NK-92 treated with Interleukin-12 subunit alpha and Interleukin-12 subunit beta, amount 100 ng/mL, for 24 hours (cell line): ENCODE measurements around the gene ENTHD1.
"Not testable (repeated sequence)": the region's sequence is repeated elsewhere in the genome, so short reads cannot be mapped to it uniquely, and the experiment has no call there.

Experiments used
- DNase-seq: peaks from one replicate; lab custom pipeline; 2025; lab: John Stamatoyannopoulos, UW

ENTHD1 gene

DNA sequence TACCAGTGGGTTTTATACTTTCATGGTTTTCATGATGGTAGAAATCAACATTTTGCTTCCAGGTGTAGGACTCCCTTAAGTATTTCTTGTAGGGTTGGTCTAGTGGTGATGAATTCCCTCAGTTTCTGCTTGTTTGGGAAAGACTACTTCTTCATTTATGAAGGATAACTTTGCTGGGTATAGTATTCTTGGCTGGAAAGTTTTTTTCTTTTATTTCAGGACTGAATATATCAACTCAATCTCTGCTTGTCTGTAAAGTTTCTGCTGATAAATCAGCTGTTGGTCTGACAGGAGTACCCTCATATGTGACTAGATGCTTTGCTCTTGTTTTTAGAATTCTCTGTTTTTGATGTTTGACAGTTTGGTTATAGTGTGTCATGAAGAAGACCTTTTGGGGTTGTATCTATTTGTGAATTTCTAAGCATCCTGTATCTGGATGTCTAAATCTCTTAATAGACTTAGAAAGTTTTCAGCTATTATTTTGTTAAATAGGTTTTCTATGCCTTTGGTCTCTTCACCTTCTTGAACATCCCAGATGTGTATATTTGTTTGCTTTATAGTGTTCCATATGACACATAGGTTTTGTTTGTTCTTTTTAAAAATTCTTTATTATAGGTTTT, 95.9 kb downstream of the ENTHD1 start:
- no peak for DNase-seq

DNA sequence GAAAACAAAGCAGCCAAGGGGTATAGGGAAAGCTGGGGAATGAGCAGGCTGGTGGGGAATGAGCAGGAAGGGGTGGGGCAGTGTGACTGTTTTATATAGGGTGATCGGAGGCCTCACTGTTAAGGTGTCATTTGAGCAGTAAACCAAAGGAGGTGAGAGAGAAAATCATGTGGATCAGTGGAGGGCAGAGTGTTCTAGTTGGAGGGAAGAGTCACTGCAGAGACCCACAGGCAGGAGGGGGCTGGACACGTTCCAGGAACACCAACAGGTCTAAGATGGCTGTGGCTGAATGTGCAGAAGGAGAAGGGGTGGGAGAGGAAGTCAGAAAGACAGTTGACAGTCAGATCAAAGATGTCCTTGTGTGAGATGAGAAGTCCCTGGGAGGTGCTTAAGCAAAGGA, 103.8 kb downstream of the ENTHD1 start:
- no peak for DNase-seq

DNA sequence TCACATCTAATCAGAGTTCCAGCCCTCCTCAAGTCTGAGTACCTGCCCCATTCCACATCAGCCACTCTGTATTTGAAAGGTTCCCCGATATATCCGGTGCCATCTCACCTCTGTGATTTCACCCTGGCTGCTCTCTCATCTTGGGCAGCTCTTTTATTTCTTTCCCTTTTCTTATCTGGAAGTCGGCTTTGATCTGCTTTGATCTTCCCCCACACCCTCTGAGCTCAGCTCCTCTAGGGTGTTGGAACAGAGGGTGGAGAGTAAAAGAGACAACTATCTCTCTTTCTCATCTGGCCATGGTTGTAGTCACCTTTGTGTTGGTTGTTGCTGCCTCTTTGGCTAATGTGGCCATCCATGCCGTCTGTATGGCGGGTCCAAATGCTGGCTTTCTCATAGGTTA, 108.3 kb downstream of the ENTHD1 start:
- no peak for DNase-seq

DNA sequence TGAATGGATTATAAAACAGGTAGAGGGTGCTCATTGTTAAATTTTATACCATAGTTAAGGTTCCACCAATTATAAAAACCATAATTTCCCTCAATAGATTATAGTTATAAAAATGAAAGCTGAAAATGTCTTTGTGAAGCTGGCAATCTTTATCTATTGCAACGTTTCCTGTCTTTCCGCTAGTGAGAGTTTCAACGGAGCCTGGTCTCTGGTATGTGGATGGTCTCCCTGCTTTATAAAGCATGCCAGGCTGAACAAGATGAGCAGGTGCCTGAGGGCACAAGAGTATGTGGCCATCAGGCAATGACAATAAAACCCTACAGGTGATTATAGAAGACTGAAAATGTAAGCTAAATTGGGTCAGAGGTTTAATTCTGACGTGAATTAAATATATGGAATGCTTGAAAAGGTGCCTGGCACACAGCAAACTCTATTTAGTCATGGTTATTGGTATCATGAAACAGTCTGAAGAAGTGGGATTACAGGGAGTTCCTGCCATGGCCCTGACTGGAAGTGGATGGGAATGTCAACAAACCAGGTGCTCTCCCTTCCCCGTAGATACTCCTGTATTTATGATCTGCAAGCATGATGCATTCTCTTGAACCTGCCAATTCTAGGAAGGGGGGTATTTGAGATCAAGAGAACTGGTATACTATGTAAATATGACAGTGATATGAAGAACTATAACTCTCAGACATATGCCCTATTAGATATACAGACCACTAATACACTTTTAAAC, 115.7 kb downstream of the ENTHD1 start:
- DNase-seq = no peak

DNA sequence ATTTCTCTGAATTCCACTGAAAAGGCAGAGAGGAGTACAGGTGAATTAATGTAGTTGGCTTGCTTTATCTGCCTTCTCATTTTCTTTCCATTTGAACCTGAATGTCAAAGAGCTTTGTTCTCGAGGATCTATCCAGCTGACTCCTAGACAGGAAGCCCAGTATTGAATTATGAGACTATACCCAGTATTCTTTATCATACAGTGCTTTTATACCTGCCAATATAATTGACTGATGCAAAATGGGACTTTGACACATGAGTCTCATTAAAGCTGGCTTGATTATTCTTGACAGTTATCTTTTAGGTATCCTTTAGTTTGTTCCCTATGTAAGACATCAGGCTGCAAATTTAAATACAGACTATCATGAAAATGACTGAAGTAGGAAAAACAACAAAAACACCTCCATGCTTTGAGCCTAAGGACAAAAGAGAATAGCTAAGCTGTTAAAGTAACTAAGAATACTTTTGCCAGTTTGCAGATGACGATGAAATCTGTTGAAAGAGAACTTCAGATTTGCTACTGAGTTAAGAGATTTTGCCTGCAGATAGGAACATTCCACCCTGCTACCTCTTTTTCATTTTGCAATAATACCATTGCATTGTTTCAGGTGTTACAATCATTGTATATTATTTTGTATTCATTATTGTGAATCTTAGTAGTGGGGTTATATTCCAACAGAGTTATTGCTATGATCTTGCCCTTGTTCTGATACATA, 117.1 kb downstream of the ENTHD1 start:
- no peak for DNase-seq

DNA sequence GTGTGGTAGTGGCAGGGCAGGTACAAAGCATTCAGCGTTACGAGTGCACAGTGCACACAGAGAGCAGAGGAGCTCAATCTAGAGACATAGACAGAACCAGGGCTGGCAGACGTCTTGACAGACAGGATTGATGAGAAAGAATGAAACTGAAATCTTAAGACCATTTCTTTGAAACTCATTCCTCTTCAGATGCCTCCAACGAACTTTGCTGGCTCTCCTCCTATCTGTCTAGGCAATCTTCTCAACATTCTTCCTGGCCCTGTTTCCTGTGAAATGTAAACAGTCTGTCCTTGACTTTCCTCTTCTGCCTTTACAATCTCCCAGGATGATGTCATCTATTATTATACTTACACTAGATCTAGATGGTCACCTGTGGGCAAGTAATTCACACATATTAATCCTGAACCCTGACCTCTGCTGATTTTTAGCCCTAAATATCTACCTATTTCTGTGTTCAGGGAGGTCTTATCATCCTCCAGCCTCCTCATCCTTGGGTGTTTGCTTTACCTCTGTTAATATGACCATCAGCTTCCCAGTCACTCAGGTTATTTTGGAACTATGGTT, 119.5 kb downstream of the ENTHD1 start:
- peak; percentile 2 for DNase-seq

DNA sequence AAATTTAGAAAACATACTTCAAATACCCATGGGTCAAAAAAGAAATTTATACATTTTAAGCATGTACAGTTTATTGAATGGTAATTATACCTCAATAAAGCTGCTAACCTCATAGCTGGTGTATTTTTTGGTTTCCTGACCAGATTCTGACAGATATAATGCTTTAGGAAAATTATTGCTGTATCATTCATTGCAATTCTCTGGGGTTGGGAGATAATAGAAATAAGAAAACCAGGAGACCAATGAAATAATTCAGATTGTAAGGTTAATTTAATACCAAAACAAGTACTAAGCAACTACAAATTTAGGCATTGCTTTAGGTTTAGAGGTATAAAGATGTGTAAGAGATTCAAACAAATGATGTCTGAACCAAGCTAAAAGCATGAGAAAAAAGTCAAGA, 120.1 kb downstream of the ENTHD1 start:
- DNase-seq = no peak

DNA sequence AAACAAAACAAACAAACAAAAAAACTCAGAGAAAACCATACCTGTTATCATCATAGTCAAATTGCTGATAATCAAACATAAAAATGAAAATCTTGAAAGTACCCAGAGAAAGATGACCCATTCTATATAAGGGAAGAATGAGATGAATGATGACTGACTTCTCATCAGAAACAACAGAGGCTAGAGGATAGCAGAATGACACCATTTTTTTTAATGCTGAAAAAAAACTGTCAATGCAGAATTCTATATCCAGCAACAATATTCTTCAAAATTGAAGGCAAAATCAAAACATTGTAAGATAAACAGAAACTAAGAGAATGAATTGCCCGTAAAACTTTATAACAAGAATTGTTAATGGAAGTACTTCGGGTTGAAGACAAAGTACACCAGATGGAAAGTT, 122.1 kb downstream of the ENTHD1 start:
- no peak for DNase-seq

DNA sequence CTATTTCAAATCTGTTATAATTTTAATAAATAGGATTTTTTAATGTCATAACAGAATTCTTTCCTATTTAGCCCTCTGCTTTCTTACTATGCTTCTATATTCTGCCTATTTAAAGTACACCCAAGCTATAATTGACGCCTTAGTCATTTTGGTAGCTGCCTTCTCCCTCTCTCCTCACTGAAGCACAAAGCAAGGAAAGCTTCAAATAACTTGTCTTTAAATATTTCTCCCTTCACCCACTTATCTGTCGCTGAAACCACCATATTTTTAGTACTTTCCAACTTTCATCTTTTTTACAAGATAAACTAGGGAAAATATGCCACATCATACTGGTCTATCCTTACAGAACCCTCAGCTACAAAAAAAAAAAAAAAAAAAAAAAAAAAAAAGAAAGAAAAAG, 127.9 kb downstream of the ENTHD1 start:
- DNase-seq = no peak

DNA sequence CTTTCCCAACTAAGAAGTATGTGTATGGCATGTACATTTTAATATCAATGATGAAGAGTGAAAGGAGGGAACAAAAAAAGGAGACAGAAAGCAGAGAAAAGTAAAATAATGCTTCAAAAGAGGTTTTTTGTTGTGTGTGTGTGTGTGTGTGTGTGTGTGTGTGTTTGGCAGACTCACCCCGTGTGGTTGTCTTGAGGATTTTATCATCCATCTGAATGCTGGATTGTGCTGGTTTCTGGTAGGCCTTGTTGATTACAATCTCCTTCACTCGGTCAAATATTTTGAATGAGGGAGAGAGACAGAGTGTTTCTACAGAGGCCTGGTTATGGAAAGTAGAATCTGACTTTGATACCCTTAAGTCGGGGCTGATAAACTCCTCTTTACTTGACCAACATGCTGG, 128.5 kb downstream of the ENTHD1 start:
- DNase-seq = no peak

DNA sequence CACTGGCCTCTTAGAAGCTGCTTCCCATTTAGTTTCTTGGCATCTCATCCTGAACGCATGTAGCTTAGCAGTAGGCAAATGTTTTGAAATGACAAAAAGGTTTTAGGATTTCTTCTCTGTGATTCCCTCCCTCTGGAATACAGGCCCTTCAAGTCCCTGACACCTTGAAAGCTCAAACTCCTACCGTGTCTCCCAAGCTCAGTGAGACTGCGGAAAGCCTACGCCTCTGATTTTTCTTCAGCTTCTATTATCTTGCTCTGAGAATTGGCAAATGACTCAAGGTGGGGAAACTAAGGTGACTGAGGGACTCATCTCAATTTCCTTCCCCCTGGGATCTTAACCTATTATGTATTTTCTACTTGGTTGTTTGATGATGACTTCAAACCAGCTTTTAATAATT, 130.3 kb downstream of the ENTHD1 start:
- no peak for DNase-seq

DNA sequence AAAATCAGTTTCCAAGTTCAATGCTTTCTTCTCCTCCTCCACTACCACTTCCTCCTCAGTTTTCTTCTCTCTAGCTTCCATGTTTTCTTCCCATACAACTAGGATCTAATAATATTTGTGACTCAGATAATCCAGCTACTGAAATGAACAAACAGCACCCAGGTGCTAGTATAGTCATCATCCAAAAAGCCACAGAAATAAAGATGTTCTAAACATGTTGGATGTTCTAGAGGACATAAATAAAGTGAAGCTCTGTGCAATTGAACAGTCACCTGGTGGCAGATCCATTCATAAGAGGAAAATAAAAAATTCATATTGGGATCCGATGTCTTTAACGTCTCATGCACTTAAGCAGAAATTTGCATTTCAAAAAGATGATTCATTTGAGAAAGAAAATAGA, 142.8 kb downstream of the ENTHD1 start:
- no peak for DNase-seq

DNA sequence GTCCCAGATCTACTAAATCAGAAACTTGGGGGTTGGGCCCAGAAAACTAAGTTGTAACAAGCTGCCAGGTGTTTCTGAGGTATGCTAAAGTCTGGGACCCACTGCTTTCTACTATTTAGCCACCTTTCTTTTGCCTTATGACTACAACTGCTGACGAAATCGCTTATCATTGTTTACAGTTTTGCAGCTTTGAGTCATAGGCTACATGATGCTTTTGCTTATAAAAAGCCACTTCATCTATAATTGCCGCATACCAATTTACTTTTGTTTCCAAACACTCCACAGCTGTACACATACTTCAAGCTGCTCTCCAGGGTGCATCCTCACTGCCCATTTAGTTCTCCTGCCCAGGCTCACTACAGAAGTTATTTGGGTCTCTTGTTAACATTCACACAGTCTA, 144.7 kb downstream of the ENTHD1 start:
- DNase-seq = no peak

DNA sequence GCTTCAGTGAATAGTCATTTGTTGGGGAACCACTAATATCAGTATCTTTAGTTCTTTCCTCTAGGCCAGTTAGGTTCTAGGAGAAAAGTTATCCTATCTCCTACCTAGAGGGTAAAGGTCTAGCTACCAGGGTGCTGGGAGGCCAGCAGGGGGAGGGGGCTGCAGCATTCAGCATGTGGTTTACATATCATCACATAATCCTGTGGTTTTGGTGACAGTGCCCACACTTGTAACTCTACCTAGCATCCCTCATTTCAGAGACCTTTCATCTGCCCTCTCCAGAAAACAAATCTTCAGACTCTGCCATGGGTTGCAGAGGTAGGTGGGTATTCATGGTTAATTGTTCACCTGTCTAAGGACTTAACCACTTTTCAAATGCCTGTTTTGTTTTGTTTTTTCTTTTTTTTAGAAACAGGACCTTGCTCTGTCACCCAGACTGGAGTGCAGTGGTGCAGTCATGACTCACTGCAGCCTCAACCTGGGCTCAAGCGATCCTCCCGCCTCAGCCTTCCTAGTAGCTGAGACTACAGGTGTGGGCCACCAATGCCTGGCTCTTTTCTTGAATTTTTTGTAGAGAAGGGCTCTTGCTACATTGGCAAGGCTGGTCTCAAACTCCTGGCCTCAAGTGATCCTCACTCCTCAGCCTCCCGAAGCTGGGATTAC, 146.8 kb downstream of the ENTHD1 start:
- DNase-seq = peak; percentile 26

DNA sequence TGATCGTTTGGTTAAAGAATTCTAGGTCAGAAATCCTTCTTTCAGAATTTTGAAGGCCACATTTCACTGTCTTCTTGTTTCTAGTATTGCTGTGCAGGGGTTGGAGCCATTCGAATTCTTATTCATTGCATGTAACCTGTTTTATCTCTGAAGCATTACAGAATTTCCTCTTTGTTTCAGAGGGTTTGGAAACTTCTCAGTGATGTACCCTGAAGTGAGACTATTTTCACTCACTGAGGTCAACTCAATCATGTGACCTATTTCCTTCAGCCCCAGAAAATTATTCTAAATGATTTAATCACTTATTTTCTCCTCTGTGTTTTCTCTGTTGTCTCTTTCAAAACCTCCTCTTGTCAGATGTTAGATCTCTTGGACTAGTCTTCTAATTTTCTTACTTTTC, 147.8 kb downstream of the ENTHD1 start:
- no peak for DNase-seq

DNA sequence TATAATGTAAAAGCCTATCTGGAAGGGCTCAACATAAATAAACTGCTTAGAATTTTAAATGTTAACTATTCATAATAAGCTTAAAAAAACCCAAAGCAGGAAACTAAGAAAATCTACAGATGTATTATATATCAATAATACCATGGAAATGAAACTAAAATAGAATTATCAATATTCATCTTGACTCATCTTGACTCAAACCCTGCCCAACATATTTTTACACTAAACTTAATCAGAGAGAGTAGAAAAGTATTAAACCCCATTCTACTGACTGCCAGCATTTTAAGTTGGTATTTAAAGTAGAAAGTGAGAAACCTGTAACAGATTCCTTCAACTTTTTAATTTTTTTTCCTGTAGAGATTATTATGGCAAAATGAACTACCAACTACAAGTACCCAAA, 149.2 kb downstream of the ENTHD1 start:
- DNase-seq = no peak

DNA sequence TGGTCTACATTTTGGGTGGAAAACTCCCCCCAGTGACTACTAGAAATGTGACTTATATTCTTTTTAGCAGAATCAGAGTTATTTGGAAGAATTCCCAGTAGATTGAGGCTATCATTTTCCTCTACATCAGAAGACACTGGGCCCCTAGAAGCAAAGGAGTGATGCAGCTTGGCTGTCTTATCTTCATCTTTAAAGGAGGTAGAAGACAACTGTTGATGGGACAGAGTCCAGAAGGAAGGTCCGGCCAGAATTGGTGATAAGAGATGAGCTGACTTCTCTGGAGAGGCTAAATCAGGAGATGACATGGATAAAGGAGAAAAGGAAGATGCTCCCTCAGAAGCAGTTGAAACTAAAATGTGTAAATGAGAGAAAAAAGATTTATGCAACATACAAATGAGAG, 149.6 kb downstream of the ENTHD1 start:
- no peak for DNase-seq

DNA sequence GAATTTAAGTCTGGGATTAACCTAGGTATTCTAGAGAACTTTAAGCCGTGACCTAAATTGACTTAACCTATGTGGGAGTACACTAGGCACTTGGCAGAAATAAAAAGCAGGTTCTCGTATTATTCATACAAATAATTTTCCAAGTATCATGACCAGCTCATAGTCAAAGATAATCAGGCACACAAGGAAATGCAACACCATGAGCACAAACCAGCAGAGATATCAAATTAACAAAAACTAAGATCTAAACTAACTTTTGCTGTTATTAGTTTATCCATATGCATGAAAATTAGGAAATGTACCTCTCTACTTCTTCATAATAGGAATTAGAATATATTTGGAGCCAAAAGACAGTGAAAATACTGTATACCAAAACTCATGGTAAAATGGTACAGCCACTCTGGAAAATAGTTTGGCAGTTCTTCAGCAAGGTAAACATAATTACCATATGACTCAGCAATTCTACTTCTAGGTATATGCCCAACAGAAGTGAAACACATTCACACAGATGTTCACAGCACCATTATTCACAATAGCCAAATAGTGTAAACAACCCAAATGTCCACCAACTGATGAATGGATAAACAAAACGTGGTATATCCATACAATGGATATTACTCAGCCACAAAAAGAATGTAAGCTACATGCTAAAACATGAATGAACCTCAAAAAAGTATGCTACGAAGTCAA, 154.1 kb downstream of the ENTHD1 start:
- DNase-seq = no peak

DNA sequence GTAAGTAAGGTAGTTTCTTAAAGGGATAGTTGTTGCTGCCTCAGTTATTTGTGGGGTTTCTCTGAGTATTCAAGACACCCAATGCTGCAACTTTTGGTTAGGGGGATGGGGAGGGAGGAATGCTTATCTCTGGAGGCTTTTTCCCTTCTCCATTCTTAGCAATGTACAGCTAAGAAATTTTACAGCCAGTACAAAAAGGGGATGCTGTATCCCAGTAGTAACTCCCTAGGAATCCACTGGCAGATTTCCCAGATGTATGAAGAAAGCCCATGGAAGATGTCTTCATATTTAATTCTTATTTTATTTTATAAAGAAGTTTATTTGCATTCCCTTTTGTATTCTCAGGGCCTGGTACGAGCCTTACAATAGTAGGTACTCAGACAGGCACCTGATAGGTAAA, 154.8 kb downstream of the ENTHD1 start:
- no peak for DNase-seq

DNA sequence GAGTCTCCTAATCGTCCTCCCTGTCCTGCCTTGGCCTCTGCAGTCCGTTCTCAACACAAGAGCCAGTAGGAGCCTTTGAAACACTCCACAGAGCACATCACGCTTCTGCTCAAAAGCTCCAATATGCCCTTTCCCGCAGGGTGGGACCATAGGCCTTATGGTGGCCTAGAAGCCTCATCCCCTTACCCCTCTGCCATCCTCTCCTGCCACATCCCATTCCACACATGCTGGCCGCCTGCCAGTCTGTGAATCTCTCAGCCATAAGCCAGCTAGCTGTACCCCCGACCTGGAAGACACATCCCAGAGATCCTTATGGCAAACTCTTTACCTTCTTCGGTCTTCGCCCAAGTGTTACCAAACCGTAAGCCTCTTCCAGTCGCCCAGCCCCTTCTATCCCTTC, 157.8 kb downstream of the ENTHD1 start:
- no peak for DNase-seq

DNA sequence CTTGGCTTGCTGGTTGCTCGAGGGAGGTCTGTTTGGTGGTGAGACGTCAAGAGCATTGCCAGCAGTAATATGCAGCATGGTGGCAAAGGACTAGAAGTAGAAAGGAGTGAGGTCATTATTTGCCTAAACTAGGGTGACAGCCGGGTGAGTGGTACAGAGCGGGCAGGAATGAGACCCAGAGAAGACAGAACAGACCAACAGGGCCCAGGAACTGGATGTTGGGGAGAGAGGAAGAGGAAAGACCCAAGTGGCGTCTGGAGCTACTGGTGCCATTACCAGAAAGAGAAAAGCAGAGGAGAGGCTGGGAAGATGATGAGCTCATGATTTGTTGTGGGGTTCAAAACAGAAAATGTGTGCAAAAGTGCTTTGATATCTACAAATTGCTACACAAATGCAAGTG, 158.7 kb downstream of the ENTHD1 start:
- no peak for DNase-seq

DNA sequence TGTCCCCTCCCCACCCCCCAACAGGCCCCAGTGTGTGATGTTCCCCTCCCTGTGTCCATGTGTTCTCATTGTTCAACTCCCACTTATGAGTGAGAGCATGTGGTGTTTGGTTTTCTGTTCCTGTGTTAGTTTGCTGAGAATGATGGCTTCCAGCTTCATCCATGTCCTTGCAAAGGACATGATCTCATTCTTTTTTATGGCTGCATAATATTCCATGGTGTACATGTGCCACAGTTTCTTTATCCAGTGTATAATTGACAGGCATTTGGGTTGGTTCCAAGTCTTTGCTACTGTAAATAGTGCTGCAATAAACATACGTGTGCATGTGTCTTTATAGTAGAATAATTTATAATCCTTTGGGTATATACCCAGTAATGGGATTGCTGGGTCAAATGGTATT, 159.5 kb downstream of the ENTHD1 start:
- DNase-seq = not testable (repeated sequence)
